Hematopoietic multipotent progenitor cell treated with erythropoietin and hydrocortisone succinate and interleukin-3 and kit ligand, for 4 days (in vitro differentiated cells): ENCODE measurements around the gene TNFRSF25.

Source experiments
- DNase-seq: peaks from one replicate; pipeline ENCODE4 v3.0.0-alpha.2; 2015

Gene TNFRSF25

DNA sequence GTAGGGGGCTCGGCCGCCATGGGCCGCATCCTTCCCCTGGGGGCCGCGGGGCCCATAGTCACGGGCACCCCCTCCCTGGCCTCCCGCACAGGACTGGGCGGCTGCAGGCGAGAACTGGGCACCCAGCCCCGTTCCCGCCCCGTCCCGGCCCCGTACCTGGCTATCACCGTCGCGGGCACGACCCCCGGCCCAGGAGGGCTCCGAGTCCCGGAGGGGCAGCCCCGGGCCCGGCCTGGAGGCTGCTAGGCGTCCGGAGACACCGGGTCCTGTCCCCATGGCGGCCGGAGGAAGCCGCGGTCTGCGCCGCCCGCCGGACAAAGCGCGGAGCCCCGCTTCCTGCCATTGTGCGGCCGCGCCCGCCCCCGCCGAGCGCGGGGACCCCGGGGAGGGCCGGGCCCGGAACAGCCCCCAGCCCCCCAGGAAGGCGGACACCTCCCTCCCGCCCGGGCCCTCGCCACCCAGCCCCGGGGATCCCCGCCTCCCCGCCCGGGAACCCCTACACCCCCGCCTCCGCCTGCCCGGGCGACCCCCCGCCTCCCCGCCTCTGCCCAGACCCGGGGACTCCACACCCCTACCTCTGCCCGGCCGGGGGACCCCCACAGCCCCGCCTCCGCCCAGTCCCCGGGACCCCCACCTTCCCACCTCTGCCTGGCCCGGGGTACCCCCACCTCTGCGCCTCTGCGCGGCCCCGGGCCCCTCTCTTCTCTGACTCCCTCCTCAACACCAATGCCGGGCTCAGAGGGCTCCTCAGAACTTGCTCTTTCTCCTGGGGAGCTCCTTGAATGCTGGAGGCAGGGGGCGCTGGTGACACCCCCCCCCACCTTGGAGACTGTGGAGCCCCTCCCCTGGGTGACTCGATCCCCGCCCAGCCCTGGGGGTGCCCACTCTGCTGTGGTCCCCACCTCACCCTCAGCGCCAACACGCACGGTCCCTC lies 19.5 kb upstream of the TNFRSF25 start:
- DNase-seq, result no peak

- DNase-seq, result no peak
These were observed 18.8 kb upstream of the TNFRSF25 start for GRCh38 chr1:6484826-6485167.

DNA sequence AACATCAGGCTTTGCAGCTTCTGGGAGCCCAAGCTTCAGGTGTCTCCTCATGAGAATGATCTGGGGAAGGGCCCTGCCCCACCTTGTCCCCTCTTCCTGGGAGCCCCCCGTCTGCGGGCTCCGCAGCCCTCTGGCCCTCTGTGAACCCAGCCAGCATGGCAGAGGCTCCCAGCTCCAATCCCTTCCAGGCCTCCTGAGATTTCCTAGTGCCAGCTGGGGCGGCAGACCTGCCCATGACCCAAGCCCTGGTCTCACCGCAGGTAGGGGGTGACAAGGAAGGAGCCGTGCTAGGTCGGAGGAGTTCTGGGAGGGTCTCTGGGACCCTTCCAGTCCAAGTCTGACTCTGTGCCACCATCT lies 17.8 kb upstream of the TNFRSF25 start:
- no peak for DNase-seq

- no peak for DNase-seq
These were observed 17.2 kb upstream of the TNFRSF25 start for GRCh38 chr1:6483017-6483760.

DNA sequence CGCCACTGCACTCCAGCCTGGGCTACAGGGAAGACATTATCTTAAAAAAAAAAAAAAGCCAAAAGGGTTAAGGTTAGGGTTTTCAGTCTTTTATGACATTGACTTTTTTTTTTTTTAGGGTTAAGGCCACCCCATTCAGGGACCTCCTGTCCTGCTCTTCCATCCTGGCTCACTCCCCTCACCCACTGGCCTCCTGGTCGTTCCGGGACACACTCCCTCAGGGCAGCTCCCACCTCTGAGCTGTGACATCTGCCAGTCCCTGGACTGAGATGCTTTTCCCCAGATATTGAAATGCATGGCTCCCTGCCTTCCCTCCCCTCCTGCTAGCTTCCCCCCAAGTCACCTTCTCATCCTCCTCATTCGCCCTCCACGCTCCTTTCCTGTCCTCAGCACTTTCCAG lies 15.8 kb upstream of the TNFRSF25 start:
- DNase-seq, result no peak

DNA sequence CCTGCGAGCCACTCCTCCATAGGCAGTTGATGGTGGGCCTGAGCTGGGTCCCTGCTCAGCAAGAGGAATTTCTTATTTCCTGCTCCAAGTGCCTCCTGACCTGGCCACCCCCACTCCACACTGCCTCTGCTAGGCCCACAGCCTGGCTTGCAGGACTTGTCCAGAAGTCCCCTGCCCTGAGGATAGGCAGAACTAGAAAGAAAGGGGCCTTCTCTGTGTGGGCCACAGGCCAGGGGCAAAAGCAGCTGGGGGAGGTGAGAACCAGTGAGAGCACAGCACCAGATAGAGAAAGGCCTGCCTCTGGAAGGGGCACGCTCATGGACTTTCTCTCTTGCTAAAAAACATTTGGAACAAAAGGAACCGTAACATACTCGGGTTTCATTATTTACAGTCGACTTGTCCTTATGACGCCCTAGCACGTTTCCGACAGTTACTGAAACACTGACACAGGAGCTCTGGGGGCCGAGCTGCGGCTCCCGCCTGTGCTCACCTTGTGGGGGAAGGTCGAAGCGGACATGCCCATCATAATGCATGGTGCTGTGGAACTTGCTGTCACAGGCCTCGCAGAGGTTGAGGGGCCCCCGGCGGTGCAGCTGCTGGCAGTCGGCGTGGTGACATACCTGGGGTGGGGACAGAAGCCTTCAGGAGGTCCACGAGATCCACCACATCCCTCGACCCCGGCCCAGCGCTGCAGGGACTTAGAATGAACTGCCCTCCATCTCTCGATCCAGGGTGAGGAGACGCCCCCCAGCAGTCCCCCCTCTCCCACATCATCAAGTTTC lies 11.3 kb upstream of the TNFRSF25 start:
- no peak for DNase-seq

DNA sequence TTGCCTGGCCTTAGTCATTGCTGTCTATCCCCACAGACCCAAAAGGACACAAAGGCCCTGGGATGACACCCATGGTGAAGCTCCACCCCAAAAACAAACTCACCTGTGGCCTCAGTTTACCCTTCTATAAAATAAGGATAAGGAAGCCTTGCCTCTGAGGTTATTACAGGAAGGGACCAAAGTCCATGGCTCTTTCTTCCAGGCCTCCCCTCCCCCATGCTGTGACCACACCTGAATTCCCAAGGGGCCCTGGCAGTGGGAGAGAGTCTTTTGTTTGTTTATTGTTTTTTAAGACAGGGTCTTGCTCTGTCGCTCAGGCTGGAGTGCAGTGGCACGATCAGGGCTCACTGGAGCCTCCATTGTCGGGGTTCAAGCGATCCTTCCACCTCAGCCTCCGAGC lies 10.5 kb upstream of the TNFRSF25 start:
- no peak for DNase-seq

GRCh38 chr1:6475381-6476133 lies 9.6 kb upstream of the TNFRSF25 start:
- DNase-seq, result peak; percentile 63

DNA sequence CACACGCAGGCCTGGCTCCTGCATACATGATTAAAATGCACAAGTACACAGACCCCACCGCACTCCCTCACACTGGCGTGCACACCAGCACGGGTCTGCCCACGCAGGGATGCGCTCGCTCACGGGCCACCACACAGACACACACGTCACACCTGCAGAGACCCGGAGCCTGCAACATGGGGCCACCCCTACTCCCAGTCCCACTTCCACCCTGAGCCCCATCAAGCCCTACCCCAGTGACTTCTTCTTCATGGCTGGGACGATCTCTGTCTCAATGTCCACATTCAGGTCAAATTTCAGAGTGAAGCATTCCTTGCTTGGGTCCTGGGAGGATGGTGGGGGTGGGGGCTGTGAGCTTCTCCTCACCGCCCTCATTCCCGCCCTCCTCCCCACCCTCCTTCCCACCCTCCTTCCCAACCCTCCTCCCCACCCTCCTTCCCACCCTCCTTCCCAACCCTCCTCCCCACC lies 8.9 kb upstream of the TNFRSF25 start:
- no peak for DNase-seq

- no peak for DNase-seq
These were observed 8.2 kb upstream of the TNFRSF25 start for GRCh38 chr1:6473974-6474814.

DNA sequence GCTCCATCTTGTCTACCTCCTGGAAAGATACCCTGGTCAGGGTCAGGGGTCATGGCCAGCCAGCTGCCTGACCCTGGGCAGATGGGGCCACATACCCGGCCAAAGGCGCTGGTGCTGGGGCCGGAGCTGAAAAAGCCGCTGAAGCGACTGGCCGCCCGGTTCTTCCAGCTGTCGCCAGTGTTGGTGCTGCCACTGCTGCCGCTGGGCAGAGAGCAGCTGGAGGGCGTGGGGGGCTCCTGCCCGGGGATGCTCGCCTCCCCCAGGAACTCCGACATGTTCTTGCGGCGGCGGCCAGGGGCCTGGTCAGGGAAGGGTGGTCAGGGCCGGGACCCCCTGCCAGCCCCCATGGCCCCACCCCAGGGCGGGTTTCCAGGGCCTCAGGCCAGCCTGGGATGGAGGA lies 7.2 kb upstream of the TNFRSF25 start:
- no peak for DNase-seq

DNA sequence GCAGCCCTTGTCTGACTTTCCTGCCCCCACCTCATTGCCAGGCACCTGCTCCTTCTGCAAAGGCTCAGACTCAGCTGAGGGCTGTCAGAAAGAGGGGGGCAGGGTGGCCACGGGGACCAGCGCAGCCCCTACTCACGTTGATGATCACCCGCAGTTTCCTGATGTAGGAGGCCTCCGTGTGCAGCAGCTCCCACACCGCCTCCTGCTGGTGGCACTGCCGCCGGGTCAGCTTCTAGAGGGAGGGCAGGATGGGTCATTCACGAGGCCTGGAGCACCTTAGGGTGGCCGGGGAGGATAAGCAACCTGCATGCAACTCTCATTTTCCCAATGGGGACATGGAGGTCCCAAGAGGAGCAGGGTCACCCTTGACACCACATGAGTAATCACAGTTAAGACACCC lies 6.4 kb upstream of the TNFRSF25 start:
- no peak for DNase-seq

DNA sequence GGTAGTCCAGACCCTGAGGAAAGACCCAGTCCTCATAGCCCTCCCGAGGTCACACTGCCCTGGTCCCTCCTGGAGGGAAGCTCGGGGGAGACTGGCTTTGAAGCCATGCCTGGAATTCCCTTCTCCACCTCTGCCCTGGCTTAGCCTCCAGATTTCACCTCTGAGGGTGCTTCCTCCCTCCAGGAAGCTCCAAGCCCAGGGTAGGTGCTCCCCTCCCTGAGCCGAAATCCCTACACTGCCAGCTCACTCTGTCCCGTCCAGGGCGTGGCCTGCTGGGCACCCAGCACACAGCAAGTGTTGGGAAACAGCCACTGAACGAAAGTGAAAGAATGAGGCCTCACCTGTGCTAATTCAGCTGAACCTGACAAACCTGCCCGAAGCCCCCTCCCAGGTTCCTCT lies 6.0 kb upstream of the TNFRSF25 start:
- no peak for DNase-seq

DNA sequence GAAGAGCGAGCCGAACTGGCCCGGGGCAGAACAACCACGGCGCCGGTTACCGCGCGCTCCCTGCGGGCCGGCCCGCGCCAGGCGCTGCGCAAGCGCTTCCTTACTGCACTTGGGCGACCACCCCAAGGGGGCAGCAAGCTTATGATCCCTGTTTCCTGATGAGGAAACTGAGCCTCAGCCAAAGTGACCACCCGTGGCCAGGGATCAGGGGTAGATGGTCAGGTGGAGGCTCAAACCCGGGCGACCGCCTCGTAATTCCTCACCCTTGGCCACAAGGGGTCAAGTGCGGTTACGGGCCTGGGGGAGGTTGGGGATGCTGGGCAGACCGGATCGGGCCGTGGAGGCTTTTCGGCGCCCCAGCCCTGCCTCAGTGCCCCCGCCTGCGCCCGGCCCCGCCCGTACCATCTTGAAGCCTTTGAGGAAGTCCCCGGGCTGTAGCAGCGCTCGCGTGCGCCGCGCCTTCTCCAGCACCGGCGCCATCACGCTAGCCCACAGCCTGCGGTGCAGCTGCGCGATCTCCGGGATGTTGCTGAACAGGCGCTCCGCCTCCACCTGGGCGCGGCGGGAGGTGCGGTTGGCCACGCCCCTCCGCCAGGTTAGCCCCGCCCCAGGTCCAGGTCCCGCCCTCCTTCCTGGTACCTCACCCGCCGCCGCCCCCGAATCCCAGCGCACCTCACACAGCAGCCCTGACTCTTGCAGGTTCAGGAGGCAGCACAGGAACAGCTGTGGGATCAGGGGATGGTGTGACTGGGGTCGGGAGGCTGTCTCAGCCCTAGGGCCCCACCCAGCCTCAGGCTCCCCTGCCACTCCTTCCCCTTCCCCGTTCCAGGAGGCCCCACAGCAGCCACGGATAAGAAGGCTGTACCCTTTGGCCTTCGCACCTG lies 5.4 kb upstream of the TNFRSF25 start:
- no peak for DNase-seq

GRCh38 chr1:6470132-6471085 lies 4.4 kb upstream of the TNFRSF25 start:
- DNase-seq, result no peak

DNA sequence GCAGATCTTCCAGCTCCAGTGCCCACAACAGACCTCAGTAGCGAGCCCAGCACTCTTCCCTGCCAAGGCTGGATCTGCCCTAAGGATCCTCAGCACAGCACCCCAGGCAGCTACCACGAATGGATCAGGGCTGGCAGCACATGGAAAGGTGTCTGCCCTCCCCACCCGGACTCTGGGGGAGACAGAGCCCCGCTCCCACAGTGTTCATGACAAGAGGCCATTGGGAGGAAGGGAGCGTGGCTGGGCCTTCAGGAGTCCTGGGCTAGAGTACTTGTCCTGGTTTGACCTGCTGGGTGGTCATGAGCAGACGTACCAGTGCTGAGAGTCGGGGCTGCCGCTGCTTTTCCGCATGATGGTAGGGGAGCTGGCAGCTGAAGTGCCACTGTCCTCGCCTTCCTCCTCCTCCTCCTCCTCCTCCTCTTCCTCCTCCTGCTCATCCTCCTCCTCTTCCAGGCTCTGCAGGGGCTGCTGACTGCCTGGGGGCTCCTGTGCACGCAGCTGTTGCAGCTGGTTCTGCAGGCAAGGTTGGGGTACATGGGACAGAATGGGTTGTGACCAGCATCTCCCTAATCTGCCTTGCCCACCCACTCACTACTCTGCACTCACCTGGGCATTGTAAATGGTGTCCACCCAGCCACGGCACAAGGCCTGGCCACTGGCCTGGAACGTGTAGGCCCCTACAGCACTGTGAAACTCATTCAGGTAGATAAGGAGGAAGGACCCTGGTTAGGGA lies 2.9 kb upstream of the TNFRSF25 start:
- no peak for DNase-seq

GRCh38 chr1:6467744-6468688 lies 2.0 kb upstream of the TNFRSF25 start:
- DNase-seq, result no peak

DNA sequence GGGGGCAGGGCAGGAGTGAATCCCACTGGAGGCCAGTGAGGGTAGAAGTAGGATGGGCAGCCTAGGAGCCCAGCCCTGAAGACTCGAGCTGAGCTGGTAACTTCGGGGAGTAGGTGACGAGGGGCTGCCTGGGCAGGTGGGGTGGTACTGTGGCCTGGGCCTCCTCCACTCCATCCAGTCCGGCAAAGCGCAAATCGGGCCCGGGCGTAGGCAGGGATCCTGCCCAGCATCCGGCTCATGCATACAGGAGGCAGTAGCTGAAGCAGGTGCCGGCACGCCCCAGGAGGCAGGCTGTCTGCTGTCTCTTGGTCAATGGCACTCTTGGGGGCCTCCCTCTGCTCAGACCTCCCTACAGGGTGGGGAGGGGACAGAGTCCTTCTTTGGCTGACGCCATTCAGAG lies 1.3 kb upstream of the TNFRSF25 start:
- no peak for DNase-seq
